Neutrophil (primary cell): ENCODE measurements around the gene TBC1D22A.

Experiments used
- H3K27ac ChIP-seq: fragments of 200-600 bp; sonication (generic); 2 replicates; pipeline ENCODE4 v1.5.1; 2016; ENCODE audit warnings: mild to moderate bottlenecking, moderate library complexity
- H3K27me3 ChIP-seq: fragments of 200-600 bp; sonication (generic); 2 replicates; pipeline ENCODE4 v1.6.0; 2016; ENCODE audit warnings: mild to moderate bottlenecking
- H3K36me3 ChIP-seq: fragments of 200-600 bp; sonication (generic); 2 replicates; pipeline ENCODE4 v1.5.1; 2017
- H3K4me1 ChIP-seq, 2 experiments: fragments of 200-600 bp in 1 of 2; sonication (generic) in 1 of 2; 1 replicate in 1 of 2; 2 replicates in 1 of 2; pipeline versions ENCODE4 v1.5.1 to v1.6.1; 2013 to 2016; ENCODE audit warnings: low read depth in 1 of 2, low read length in 1 of 2, mild to moderate bottlenecking in 1 of 2, moderate library complexity in 1 of 2; ENCODE audit not compliant: control insufficient read depth in 1 of 2, insufficient read depth in 1 of 2
- H3K4me3 ChIP-seq, 2 experiments: fragments of 200-600 bp in 1 of 2; sonication (generic) in 1 of 2; 1 replicate in 1 of 2; 2 replicates in 1 of 2; pipeline ENCODE4 v1.5.1; 2013 to 2016; ENCODE audit warnings: low read depth in 1 of 2, low read length in 1 of 2, mild to moderate bottlenecking in 1 of 2, moderate library complexity in 1 of 2
- H3K9me3 ChIP-seq: fragments of 200-600 bp; sonication (generic); 2 replicates; pipeline ENCODE4 v1.5.1; 2016
- TF ChIP-seq, protein P1 (sequence below): fragments of 200-600 bp; sonication (generic); IDR thresholded peaks from 2 replicates; pipeline ENCODE4 v1.5.1; 2016; ENCODE audit warnings: antibody characterized with exemption

TBC1D22A gene

DNA sequence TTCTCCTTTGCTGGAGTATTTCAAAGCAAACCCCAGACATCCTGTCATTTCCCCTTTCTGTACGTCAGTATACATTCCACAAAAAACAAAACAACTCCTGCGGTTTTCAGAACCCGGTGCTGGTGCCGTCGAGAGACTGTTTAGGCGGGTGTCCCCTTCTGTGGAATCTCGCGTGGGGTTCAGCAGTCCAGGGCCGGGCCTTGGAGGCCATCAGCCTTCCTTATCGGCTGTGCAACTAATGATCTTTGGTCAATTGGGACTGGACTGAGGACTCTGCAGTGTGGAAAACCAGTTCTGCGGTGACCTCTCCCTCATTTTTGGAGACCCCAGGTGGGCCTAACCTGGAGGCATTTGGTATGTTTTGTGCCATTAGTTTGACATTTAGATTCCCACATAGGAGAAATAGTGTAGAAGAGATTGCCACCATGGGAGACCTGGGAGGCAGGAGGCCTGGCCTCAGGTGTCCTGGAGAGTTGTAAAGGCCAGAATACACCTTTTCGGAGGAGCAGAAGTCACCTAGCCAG is 84.4 kb downstream of the TBC1D22A start:
- Histone ChIP-seq H3K27ac (no peak overlapping the region), H3K4me3 (no peak overlapping the region), H3K4me1 (no peaks in the 10 kb centered on the region), H3K36me3 (peaks cover 33% of the 10 kb centered on the region), H3K27me3 (no peaks in the 10 kb centered on the region), H3K9me3 (no peaks in the 10 kb centered on the region)
- TF ChIP-seq, protein P1, sequence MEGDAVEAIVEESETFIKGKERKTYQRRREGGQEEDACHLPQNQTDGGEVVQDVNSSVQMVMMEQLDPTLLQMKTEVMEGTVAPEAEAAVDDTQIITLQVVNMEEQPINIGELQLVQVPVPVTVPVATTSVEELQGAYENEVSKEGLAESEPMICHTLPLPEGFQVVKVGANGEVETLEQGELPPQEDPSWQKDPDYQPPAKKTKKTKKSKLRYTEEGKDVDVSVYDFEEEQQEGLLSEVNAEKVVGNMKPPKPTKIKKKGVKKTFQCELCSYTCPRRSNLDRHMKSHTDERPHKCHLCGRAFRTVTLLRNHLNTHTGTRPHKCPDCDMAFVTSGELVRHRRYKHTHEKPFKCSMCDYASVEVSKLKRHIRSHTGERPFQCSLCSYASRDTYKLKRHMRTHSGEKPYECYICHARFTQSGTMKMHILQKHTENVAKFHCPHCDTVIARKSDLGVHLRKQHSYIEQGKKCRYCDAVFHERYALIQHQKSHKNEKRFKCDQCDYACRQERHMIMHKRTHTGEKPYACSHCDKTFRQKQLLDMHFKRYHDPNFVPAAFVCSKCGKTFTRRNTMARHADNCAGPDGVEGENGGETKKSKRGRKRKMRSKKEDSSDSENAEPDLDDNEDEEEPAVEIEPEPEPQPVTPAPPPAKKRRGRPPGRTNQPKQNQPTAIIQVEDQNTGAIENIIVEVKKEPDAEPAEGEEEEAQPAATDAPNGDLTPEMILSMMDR: no peak

DNA sequence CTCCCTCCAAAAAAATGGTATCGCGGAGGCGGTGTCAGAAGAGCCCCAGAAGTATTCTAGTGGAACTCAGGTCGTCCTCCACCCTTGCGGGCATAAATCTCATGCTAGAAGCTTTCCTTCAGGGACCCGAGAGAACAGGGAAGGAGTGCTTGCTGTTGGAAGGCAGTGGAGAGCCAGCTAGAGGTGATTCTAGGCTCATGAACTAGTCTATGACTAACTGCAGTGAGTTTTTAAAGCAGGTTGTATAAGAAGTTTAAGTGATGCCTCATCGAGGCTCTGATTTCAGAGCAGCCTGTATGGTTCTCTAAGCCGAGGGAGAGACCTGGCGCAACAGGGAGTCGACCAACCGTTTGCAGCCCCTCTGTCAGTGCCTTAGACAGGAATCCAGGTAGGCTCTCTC is 85.7 kb downstream of the TBC1D22A start:
- Histone ChIP-seq H3K4me3 (no peak overlapping the region), H3K9me3 (no peaks in the 10 kb centered on the region), H3K4me1 (no peaks in the 10 kb centered on the region), H3K27ac (no peak overlapping the region), H3K36me3 (peaks cover 33% of the 10 kb centered on the region), H3K27me3 (no peaks in the 10 kb centered on the region)
- TF ChIP-seq, protein P1: no peak

DNA sequence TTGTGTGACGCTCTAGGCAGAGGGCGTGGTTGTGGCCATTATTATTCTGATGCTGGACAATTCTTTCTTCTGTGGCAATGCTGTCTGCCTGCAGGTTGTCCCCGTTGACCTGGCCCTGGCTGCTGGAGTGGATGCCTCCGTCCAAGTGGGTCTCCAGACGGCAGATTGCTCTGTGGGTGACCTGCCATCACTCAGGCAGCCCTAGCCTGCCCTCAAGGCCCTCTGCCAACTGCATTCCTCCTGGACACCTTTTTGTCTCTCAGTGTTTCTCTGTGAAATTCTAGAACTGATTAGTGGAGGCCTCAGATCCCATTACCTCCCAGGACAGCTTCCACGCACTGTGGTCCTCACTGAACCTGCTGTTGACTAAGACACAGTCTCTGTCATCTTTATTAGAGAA is 86.7 kb downstream of the TBC1D22A start:
- H3K4me1 ChIP-seq: peaks cover 4 to 5% of the 10 kb centered on the region in 2 experiments
- no peaks in the 10 kb centered on the region for H3K27me3 ChIP-seq
- TF ChIP-seq, protein P1: no peak
- H3K36me3 ChIP-seq: peaks cover 29% of the 10 kb centered on the region
- H3K9me3 ChIP-seq: no peaks in the 10 kb centered on the region
- H3K27ac ChIP-seq: no peak overlapping the region
- H3K4me3 ChIP-seq: no peak overlapping the region

DNA sequence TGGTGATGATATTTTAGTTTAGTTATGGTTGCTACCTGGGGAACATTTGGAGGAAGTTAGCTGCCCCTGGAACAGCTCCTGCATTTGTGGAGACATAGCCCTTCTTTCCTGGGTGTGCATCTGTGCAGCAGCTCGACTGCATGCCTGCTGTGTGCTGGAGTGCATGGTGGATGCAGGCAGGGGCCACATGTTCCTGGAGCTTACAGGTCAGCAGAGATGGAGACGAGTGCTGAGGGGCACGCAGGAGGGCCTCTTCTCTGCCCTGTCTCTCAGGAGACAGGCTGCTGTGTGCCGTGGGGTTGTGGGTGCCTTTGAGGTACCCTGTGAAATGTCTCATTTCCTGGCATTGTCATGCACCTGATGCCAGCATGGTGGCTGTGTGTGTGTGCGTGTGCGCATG is 87.5 kb downstream of the TBC1D22A start:
- H3K4me3 ChIP-seq: no peak overlapping the region
- TF ChIP-seq, protein P1: no peak
- peaks cover 29% of the 10 kb centered on the region for H3K36me3 ChIP-seq

DNA sequence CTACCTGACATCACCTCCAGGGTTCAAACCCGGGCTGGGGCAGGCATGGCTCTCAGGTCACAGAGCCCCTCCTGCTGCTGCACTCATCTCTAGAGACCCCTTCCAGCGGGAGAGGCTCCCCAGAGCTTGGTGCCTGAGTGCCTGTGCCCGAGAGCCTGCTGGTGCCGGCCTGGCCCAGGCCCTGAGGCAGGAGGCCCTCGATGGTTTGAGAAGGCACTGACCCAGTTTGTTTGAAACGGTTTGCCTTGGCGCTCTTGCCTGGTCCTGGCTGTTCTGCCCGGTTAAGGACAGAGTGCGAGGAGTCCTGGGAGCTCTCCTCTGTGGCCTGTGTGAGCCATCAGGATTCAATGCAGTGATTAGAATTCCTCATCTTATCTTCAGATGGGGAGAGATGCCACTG is 88.9 kb downstream of the TBC1D22A start:
- no peaks in the 10 kb centered on the region for H3K9me3 ChIP-seq
- H3K36me3 ChIP-seq: peaks cover 29% of the 10 kb centered on the region
- H3K27ac ChIP-seq: no peak overlapping the region
- H3K4me3 ChIP-seq: no peak overlapping the region
- no peaks in the 10 kb centered on the region for H3K27me3 ChIP-seq
- TF ChIP-seq, protein P1: no peak
- H3K4me1 ChIP-seq: peaks cover 15 to 16% of the 10 kb centered on the region in 2 experiments

More for the DNA sequence above, 87.5 kb downstream of the TBC1D22A start:
- Histone ChIP-seq H3K27ac (no peak overlapping the region), H3K4me1 (peaks cover 13% of the 10 kb centered on the region in 2 experiments), H3K9me3 (no peaks in the 10 kb centered on the region), H3K27me3 (no peaks in the 10 kb centered on the region)
